OCI-LY7 (cell line): ENCODE data around the gene RFC5.

Experiments
- EZH2phosphoT487 ChIP-seq: fragments of 200-600 bp; sonication (generic); IDR thresholded peaks from 2 replicates; pipeline ENCODE4 v1.6.1; 2018; ENCODE audit warnings: low read depth, borderline replicate concordance, mild to moderate bottlenecking, mixed run types, antibody characterized with exemption, low read length, moderate library complexity, mixed read lengths
- TF ChIP-seq, protein P1 (sequence below): fragments of 200-600 bp; sonication (generic); conservative IDR thresholded peaks from 2 replicates; pipeline ENCODE4 v1.5.1; 2014; ENCODE audit warnings: mild to moderate bottlenecking, antibody characterized with exemption, low read length, moderate library complexity, mixed read lengths

DNA sequence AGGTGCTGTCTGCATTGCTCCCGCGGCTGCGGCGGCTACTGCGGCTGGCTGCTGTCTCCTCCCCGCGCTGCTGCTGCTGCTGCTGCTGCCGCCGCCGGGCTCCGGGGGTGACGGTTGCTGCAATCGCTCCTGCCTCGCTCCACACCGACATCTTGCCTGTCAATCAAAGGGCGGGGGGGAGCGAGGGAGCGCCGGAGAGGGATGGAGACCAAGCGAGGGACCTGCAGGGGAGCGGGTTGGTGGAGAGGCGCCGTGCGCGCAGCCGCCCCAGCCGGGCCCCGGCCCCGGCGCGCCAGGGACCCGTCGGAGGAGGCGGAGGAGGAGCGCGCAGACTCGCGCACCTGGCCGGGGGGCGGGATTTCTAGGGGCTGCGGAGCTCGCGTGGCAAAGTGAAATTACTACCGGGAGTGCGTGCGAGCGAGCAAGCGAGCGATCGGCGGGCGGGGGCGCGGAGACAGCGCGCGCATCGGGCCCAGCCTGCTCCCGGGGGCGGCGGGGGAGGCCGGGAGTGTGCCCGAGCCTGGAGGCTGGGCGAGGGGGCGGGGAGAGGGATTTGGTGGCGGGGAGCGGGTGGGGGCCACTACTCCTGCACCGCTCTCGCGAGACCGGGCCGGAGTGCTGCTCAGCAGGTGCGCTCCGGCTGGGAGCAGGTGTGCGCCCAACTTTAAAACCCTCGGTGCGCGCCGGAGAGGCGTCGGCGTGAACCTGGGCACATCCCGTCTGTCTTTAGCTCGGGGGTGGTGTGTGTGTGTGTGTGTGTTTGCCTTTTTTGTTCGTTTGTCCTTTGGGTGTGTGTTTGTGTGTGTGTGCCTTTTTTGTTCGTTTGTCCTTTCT lies 47.5 kb upstream of the RFC5 start, which contains the start of gene KSR2:
- TF ChIP-seq, protein P1, sequence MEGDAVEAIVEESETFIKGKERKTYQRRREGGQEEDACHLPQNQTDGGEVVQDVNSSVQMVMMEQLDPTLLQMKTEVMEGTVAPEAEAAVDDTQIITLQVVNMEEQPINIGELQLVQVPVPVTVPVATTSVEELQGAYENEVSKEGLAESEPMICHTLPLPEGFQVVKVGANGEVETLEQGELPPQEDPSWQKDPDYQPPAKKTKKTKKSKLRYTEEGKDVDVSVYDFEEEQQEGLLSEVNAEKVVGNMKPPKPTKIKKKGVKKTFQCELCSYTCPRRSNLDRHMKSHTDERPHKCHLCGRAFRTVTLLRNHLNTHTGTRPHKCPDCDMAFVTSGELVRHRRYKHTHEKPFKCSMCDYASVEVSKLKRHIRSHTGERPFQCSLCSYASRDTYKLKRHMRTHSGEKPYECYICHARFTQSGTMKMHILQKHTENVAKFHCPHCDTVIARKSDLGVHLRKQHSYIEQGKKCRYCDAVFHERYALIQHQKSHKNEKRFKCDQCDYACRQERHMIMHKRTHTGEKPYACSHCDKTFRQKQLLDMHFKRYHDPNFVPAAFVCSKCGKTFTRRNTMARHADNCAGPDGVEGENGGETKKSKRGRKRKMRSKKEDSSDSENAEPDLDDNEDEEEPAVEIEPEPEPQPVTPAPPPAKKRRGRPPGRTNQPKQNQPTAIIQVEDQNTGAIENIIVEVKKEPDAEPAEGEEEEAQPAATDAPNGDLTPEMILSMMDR: no peak
- TF ChIP-seq EZH2phosphoT487: no peak
